Muscle of back (tissue), 10 donors: Measurements from ENCODE around the gene NLRP9. TPM values are rescaled to one million over a fixed set of nuclear protein-coding genes. Genes with fewer than 3 reads are reported as not detected.

ENCODE experiments used
- polyA plus RNA-seq, 10 donors: library from polyadenylated mRNA; unstranded; fragments of 120-200 nt; gene quantifications; one replicate each; pipeline ENCODE4 v1.2.1, GENCODE V29; 2013; ENCODE audit not compliant: insufficient read length in 10 of 10

NLRP9 gene
- polyA plus RNA-seq, 10 donors = 0.07 to 0.08 TPM; not detected in 8

Other genes starting within 250 kb of the NLRP9 start
- gene SSC5D, start 250.0 kb downstream of the NLRP9 start, polyA plus RNA-seq = 10 to 100 TPM; 13.9 to 50.8 (median 23.6) TPM
- 1 to 10 TPM in 9 of 10 donors, under 1 TPM in 1; 0.90 to 6.8 (median 3.3) TPM for gene SBK2, start 201.3 kb downstream of the NLRP9 start, polyA plus RNA-seq
- under 1 TPM in 3 of 10 donors, not detected in 7; 0.12 to 0.49 (median 0.12) TPM for gene SBK3, start 192.9 kb downstream of the NLRP9 start, polyA plus RNA-seq
- gene ZNF579, start 157.6 kb downstream of the NLRP9 start, polyA plus RNA-seq = 10 to 100 TPM in 6 of 10 donors, 1 to 10 TPM in 4; 9.2 to 14.7 (median 10.4) TPM
- 10 to 100 TPM in 8 of 10 donors, 1 to 10 TPM in 2; 8.5 to 13.3 (median 11.1) TPM for gene FIZ1, start 138.9 kb downstream of the NLRP9 start, polyA plus RNA-seq
- 1 to 10 TPM; 4.6 to 9.1 (median 7.2) TPM for gene ZNF524, start 138.1 kb downstream of the NLRP9 start, polyA plus RNA-seq
- 1 to 10 TPM; 5.0 to 8.7 (median 6.5) TPM for gene ZNF865, start 132.8 kb downstream of the NLRP9 start, polyA plus RNA-seq
- 1 to 10 TPM; 5.9 to 9.1 (median 7.5) TPM for gene ZNF784, start 113.8 kb downstream of the NLRP9 start, polyA plus RNA-seq
- gene ZNF580, start 97.4 kb downstream of the NLRP9 start, polyA plus RNA-seq = 10 to 100 TPM; 17.4 to 27.7 (median 18.9) TPM
- 10 to 100 TPM; 17.3 to 29.8 (median 24.3) TPM for gene ZNF581, start 94.8 kb downstream of the NLRP9 start, polyA plus RNA-seq
- 10 to 100 TPM; 10.2 to 17.7 (median 12.1) TPM for gene CCDC106, start 90.2 kb downstream of the NLRP9 start, polyA plus RNA-seq
- gene U2AF2, start 83.4 kb downstream of the NLRP9 start, polyA plus RNA-seq = 100 to 1,000 TPM in 7 of 10 donors, 10 to 100 TPM in 3; 94.9 to 144 (median 118) TPM
- gene EPN1, start 63.2 kb downstream of the NLRP9 start, polyA plus RNA-seq = 10 to 100 TPM; 59.0 to 99.0 (median 74.3) TPM
- gene RFPL4A, start 20.7 kb upstream of the NLRP9 start, polyA plus RNA-seq = under 1 TPM in 5 of 10 donors, not detected in 5; 0.27 to 0.51 (median 0.34) TPM
- 1 to 10 TPM in 1 of 10 donors, under 1 TPM in 6, not detected in 3; 0.14 to 1.4 (median 0.45) TPM for gene RFPL4AL1, start 30.7 kb upstream of the NLRP9 start, polyA plus RNA-seq
- under 1 TPM in 2 of 10 donors, not detected in 8; 0.03 to 0.06 TPM for gene NLRP11, start 93.6 kb upstream of the NLRP9 start, polyA plus RNA-seq
- not detected for gene NLRP4, start 98.1 kb upstream of the NLRP9 start, polyA plus RNA-seq
- gene NLRP13, start 193.9 kb upstream of the NLRP9 start, polyA plus RNA-seq = not detected
- not detected for gene NLRP8, start 209.4 kb upstream of the NLRP9 start, polyA plus RNA-seq
- gene NLRP5, start 248.4 kb upstream of the NLRP9 start, polyA plus RNA-seq = under 1 TPM in 2 of 10 donors, not detected in 8; 0.13 to 0.26 TPM